AG04450 (cell line): ENCODE data around the gene GHDC. TPM values are rescaled to one million over a fixed set of nuclear protein-coding genes. Genes with fewer than 3 reads are reported as not detected.

Source experiments
- CTCF ChIA-PET: fragments of 300-600, 350-600 bp; formaldehyde crosslinking; extraction: SDS; loops from one replicate; lab custom pipeline; 2022; ENCODE audit warnings: antibody characterized with exemption, inconsistent platforms; lab: Charles Lee
- POLR2A ChIA-PET: fragments of 350-600 bp; formaldehyde crosslinking; extraction: SDS; loops from one replicate; lab custom pipeline; 2021; ENCODE audit warnings: antibody characterized with exemption, inconsistent platforms; lab: Yijun Ruan, JAX
- DNase-seq: peaks from one replicate; pipeline ENCODE4 v3.0.0-alpha.2; 2011; ENCODE audit warnings: low read depth, low spot score
- H3K27ac ChIP-seq: one replicate; pipeline ENCODE4 v1.5.1; 2012; ENCODE audit warnings: low read depth, low read length, control low read depth
- H3K27me3 ChIP-seq: one replicate; pipeline ENCODE4 v1.6.0; 2012; ENCODE audit warnings: low read length; ENCODE audit not compliant: control insufficient read depth, insufficient read depth
- H3K4me3 ChIP-seq: 2 replicates; pipeline ENCODE4 v1.5.1; 2011; ENCODE audit warnings: mild to moderate bottlenecking, low read depth, low read length, control low read depth
- H3K9me3 ChIP-seq: 2 replicates; pipeline ENCODE4 v1.5.1; 2012; ENCODE audit warnings: low read length; ENCODE audit not compliant: control insufficient read depth, insufficient read depth
- polyA plus RNA-seq: library from polyadenylated mRNA; depleted of rRNA; stranded (reverse); fragments of >200 nt; gene quantifications from 2 replicates; pipeline ENCODE4 v1.2.3, GENCODE V29; 2011
- TF ChIP-seq, protein P1 (sequence below): IDR thresholded peaks from 2 replicates; pipeline ENCODE4 v1.5.1; 2011; ENCODE audit warnings: low read depth, low read length, control low read depth, inconsistent platforms

Gene GHDC
- polyA plus RNA-seq, 1 experiment = 5.1 TPM

GRCh38 chr17:42202159-42202558 is 7.9 kb upstream of the GHDC start:
- Histone ChIP-seq H3K9me3 (no peaks in the 10 kb centered on the region), H3K27ac (no peak overlapping the region), H3K4me3 (no peak overlapping the region), H3K27me3 (no peaks in the 10 kb centered on the region)
- TF ChIP-seq, protein P1, sequence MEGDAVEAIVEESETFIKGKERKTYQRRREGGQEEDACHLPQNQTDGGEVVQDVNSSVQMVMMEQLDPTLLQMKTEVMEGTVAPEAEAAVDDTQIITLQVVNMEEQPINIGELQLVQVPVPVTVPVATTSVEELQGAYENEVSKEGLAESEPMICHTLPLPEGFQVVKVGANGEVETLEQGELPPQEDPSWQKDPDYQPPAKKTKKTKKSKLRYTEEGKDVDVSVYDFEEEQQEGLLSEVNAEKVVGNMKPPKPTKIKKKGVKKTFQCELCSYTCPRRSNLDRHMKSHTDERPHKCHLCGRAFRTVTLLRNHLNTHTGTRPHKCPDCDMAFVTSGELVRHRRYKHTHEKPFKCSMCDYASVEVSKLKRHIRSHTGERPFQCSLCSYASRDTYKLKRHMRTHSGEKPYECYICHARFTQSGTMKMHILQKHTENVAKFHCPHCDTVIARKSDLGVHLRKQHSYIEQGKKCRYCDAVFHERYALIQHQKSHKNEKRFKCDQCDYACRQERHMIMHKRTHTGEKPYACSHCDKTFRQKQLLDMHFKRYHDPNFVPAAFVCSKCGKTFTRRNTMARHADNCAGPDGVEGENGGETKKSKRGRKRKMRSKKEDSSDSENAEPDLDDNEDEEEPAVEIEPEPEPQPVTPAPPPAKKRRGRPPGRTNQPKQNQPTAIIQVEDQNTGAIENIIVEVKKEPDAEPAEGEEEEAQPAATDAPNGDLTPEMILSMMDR = no peak
- POLR2A ChIA-PET = no interaction called here
- CTCF ChIA-PET = interaction anchor here (0.6 kb wide), 1 partner anchor 145 kb away, joined by 3 read pairs; no protein-coding TSS in a partner anchor
- no peak for DNase-seq

- DNase-seq = no peak
- ChIA-PET CTCF (no interaction called here), POLR2A (no interaction called here)
- H3K4me3 ChIP-seq = no peak overlapping the region
- H3K27ac ChIP-seq = no peak overlapping the region
- no peaks in the 10 kb centered on the region for H3K9me3 ChIP-seq
- no peaks in the 10 kb centered on the region for H3K27me3 ChIP-seq
- TF ChIP-seq, protein P1 = no peak
Measured at GRCh38 chr17:42201458-42201772, 7.1 kb upstream of the GHDC start.

DNA sequence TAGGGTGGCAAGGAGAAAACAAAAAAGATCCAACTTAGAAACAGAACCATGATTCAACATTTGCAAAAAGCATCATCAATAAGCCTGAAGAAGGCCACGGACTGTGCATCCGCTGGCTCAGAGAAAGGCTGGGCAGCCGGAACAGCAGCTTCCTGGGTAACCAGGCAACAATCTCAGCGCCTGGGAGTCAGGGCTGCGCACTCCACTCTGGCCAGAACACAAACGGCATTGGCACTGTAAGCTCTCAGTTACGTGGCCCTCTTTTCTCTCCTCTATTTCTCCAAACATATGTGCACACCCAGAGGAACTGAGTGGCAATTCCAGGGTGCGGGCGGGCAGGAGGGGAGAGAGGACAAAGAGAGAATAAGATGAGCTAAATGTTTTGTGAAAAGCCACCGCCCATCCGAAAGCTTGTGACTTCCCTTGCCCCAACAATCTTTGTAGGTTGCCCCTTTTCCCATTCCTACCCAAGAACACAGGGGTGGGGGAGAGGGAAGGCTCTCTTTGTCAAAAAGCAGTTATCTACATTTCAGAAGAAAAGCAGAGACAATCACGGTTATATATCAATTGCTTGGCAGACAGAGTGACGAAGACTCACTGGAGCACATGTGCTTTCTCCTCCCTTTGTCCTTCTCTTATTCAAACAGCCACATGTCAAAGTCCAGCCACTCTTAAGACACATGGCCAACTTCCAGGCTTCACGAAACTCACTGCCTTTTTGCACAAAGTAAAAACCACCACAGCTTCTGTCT is 6.6 kb upstream of the GHDC start:
- CTCF ChIA-PET = no interaction called here
- DNase-seq = no peak
- Histone ChIP-seq H3K27ac (no peak overlapping the region), H3K27me3 (no peaks in the 10 kb centered on the region), H3K4me3 (no peak overlapping the region), H3K9me3 (no peaks in the 10 kb centered on the region)
- POLR2A ChIA-PET = no interaction called here
- TF ChIP-seq, protein P1 = no peak

GRCh38 chr17:42199416-42200011 is 5.2 kb upstream of the GHDC start:
- DNase-seq = no peak
- POLR2A ChIA-PET = no interaction called here
- H3K27ac ChIP-seq = no peak overlapping the region
- no peaks in the 10 kb centered on the region for H3K27me3 ChIP-seq
- H3K9me3 ChIP-seq = no peaks in the 10 kb centered on the region
- no peak overlapping the region for H3K4me3 ChIP-seq
- CTCF ChIA-PET = no interaction called here
- TF ChIP-seq, protein P1 = no peak

GRCh38 chr17:42198897-42199296 is 4.6 kb upstream of the GHDC start:
- no peak overlapping the region for H3K4me3 ChIP-seq
- CTCF ChIA-PET = interaction anchor here (0.6 to 1.0 kb wide), 2 partner anchors 12 to 16 kb away, joined by 3 to 6 read pairs; no protein-coding TSS in a partner anchor
- no peaks in the 10 kb centered on the region for H3K9me3 ChIP-seq
- no peak for DNase-seq
- H3K27me3 ChIP-seq = no peaks in the 10 kb centered on the region
- no peak overlapping the region for H3K27ac ChIP-seq
- POLR2A ChIA-PET = interaction anchor here (0.6 kb wide), 2 partner anchors 12 to 65 kb away, joined by 4 to 10 read pairs; no protein-coding TSS in a partner anchor
- TF ChIP-seq, protein P1 = no peak
